PC-9 (cell line): ENCODE data around the gene CACNG8.

Experiments used
- CTCF ChIP-seq: fragments of 200-600 bp; sonication (generic); conservative IDR thresholded peaks from 2 replicates; pipeline ENCODE4 v1.6.1; 2017; ENCODE audit warnings: mixed run types, antibody characterized with exemption, mild to moderate bottlenecking, moderate library complexity
- EZH2 ChIP-seq: fragments of 200-600 bp; sonication (generic); IDR thresholded peaks from 2 replicates; pipeline ENCODE4 v1.8.0; 2017; ENCODE audit warnings: antibody characterized with exemption, low read depth

- no peak for TF ChIP-seq CTCF
- no peak for TF ChIP-seq EZH2
Observed at GRCh38 chr19:53999694-54000093, 37.0 kb downstream of the CACNG8 start.
